H1 (cell line): ENCODE results near the gene MECP2. TPM values are rescaled to one million over a fixed set of nuclear protein-coding genes. Genes with fewer than 3 reads are reported as not detected.

Experiments used
- CTCF ChIA-PET: fragments of 300-600 bp; sonication (Branson Sonifier 250); formaldehyde crosslinking; loops from one replicate; lab custom pipeline; 2021; ENCODE audit not compliant: partially characterized antibody; lab: Charles Lee
- POLR2A ChIA-PET: fragments of 300-600 bp; sonication (Branson Sonifier 250); formaldehyde crosslinking; loops from one replicate; lab custom pipeline; 2021; ENCODE audit warnings: inconsistent platforms; ENCODE audit not compliant: partially characterized antibody; lab: Charles Lee
- DNase-seq, 2 experiments: peaks; one replicate each; pipeline versions ENCODE4 v3.0.0 to v3.0.0-alpha.2; 2010 to 2022; ENCODE audit warnings: low spot score in 2 of 2, low read depth in 1 of 2, mixed read lengths in 1 of 2
- FAIRE-seq: peaks from 2 replicates; lab custom pipeline; 2011; peaks lifted over from hg19 to GRCh38; lab: Jason Lieb, UNC
- H2AFZ ChIP-seq: 2 replicates; pipeline ENCODE4 v1.8.1; 2012; ENCODE audit warnings: low read length, inconsistent platforms
- H2AK5ac ChIP-seq: 2 replicates; pipeline ENCODE4 v1.6.1; 2013; ENCODE audit warnings: low read depth, low read length
- H2BK120ac ChIP-seq: replicated peaks from 2 replicates; pipeline ENCODE3; 2013; ENCODE audit warnings: low read depth, low read length, inconsistent platforms
- H2BK12ac ChIP-seq: 2 replicates; pipeline ENCODE4 v1.6.1; 2013; ENCODE audit warnings: low read depth, low read length
- H2BK15ac ChIP-seq: 2 replicates; pipeline ENCODE4 v1.6.1; 2013; ENCODE audit warnings: low read length
- H2BK20ac ChIP-seq: 2 replicates; pipeline ENCODE4 v1.6.1; 2013; ENCODE audit warnings: low read length
- H2BK5ac ChIP-seq: 2 replicates; pipeline ENCODE4 v1.6.1; 2013; ENCODE audit warnings: low read depth, low read length
- H3K14ac ChIP-seq: 2 replicates; pipeline ENCODE4 v1.6.1; 2013; ENCODE audit warnings: inconsistent platforms; ENCODE audit not compliant: insufficient read length
- H3K18ac ChIP-seq: 2 replicates; pipeline ENCODE4 v1.6.1; 2013; ENCODE audit warnings: low read length; ENCODE audit errors: extremely low read depth
- H3K23ac ChIP-seq: 2 replicates; pipeline ENCODE4 v1.6.1; 2013; ENCODE audit warnings: inconsistent platforms; ENCODE audit not compliant: insufficient read length
- H3K23me2 ChIP-seq: 2 replicates; pipeline ENCODE4 v1.6.1; 2013; ENCODE audit warnings: low read depth, low read length
- H3K27ac ChIP-seq: 2 replicates; pipeline ENCODE4 v1.6.1; 2011; ENCODE audit warnings: low read depth, low read length, inconsistent platforms
- H3K27me3 ChIP-seq, 4 experiments: replicated peaks in 1 of 4; 1 replicate in 1 of 4; 2 replicates in 3 of 4; pipeline versions ENCODE4 v1.6.1 to v1.8.1; 2011 to 2013; ENCODE audit warnings: low read length in 3 of 4, mild to moderate bottlenecking in 3 of 4, inconsistent platforms in 2 of 4, mixed read lengths in 2 of 4, moderate library complexity in 1 of 4; ENCODE audit not compliant: control insufficient read depth in 3 of 4, insufficient read depth in 3 of 4; ENCODE audit errors: extremely low read depth in 1 of 4
- H3K36me3 ChIP-seq, 4 experiments: 2 replicates each; pipeline versions ENCODE4 v1.6.1 to v1.8.1; 2011 to 2013; ENCODE audit warnings: mild to moderate bottlenecking in 4 of 4, low read length in 3 of 4, moderate library complexity in 2 of 4, control low read depth in 1 of 4, inconsistent platforms in 1 of 4; ENCODE audit not compliant: insufficient read depth in 4 of 4, control insufficient read depth in 2 of 4
- H3K4ac ChIP-seq: replicated peaks from 2 replicates; pipeline ENCODE3; 2013; ENCODE audit warnings: low read length, low read depth, mixed read lengths, inconsistent platforms; ENCODE audit not compliant: insufficient read length
- H3K4me1 ChIP-seq, 4 experiments: replicated peaks in 1 of 4; 1 replicate in 1 of 4; 2 replicates in 3 of 4; pipeline versions ENCODE4 v1.6.1 to v1.8.1; 2011 to 2013; ENCODE audit warnings: low read length in 3 of 4, inconsistent platforms in 2 of 4, mixed read lengths in 1 of 4; ENCODE audit not compliant: insufficient read depth in 4 of 4, control insufficient read depth in 3 of 4
- H3K4me2 ChIP-seq, 2 experiments: 2 replicates each; pipeline versions ENCODE4 v1.6.1 to v1.8.1; 2011 to 2013; ENCODE audit warnings: low read depth in 2 of 2, low read length in 2 of 2, control low read depth in 1 of 2, inconsistent platforms in 1 of 2, mild to moderate bottlenecking in 1 of 2; ENCODE audit not compliant: insufficient read depth in 1 of 2
- H3K4me3 ChIP-seq, 4 experiments: fragments of 200-600, 300-600 bp in 1 of 4; sonication (generic), shearing (Covaris generic), sonication (Bioruptor Twin) in 1 of 4; 2 replicates each; pipeline versions ENCODE4 v1.5.1 to v1.8.1; 2011 to 2016; ENCODE audit warnings: low read length in 4 of 4, low read depth in 3 of 4, control low read depth in 2 of 4, inconsistent platforms in 2 of 4, mild to moderate bottlenecking in 2 of 4, mixed read lengths in 1 of 4, moderate library complexity in 1 of 4; ENCODE audit not compliant: insufficient read depth in 2 of 4; ENCODE audit errors: extremely low read depth in 1 of 4
- H3K56ac ChIP-seq: replicated peaks from 2 replicates; pipeline ENCODE3; 2013; ENCODE audit warnings: low read depth, mild to moderate bottlenecking, mixed read lengths, low read length, inconsistent platforms; ENCODE audit not compliant: insufficient read length
- H3K79me1 ChIP-seq: 2 replicates; pipeline ENCODE4 v1.6.1; 2013; ENCODE audit warnings: low read depth, low read length, control low read depth
- H3K79me2 ChIP-seq, 2 experiments: 2 replicates each; pipeline versions ENCODE4 v1.6.1 to v1.8.1; 2012 to 2013; ENCODE audit warnings: low read length in 2 of 2, mild to moderate bottlenecking in 2 of 2, inconsistent platforms in 1 of 2; ENCODE audit not compliant: insufficient read depth in 2 of 2, control insufficient read depth in 1 of 2
- H3K9ac ChIP-seq, 4 experiments: replicated peaks in 1 of 4; 1 replicate in 1 of 4; 2 replicates in 3 of 4; pipeline versions ENCODE4 v1.6.1 to v1.8.1; 2011 to 2013; ENCODE audit warnings: low read depth in 3 of 4, low read length in 3 of 4, control low read depth in 2 of 4, mild to moderate bottlenecking in 2 of 4, moderate library complexity in 2 of 4, inconsistent platforms in 1 of 4; ENCODE audit errors: extremely low read depth in 1 of 4
- H3K9me3 ChIP-seq, 2 experiments: 2 replicates each; pipeline versions ENCODE4 v1.6.1 to v1.8.1; 2012 to 2013; ENCODE audit warnings: mild to moderate bottlenecking in 2 of 2, moderate library complexity in 2 of 2, control low read depth in 1 of 2, inconsistent platforms in 1 of 2, low read depth in 1 of 2, low read length in 1 of 2, mixed read lengths in 1 of 2; ENCODE audit not compliant: insufficient read depth in 2 of 2
- H4K20me1 ChIP-seq, 2 experiments: replicated peaks in 1 of 2; 2 replicates each; pipeline versions ENCODE3 to v1.8.1; 2011 to 2013; ENCODE audit warnings: inconsistent platforms in 2 of 2, low read length in 2 of 2, mild to moderate bottlenecking in 1 of 2; ENCODE audit not compliant: insufficient read depth in 2 of 2, control insufficient read depth in 1 of 2
- H4K5ac ChIP-seq: 2 replicates; pipeline ENCODE4 v1.6.1; 2013; ENCODE audit warnings: low read length, low read depth, mixed read lengths, inconsistent platforms; ENCODE audit not compliant: insufficient read length
- H4K8ac ChIP-seq: 2 replicates; pipeline ENCODE4 v1.8.0; 2013; ENCODE audit warnings: mild to moderate bottlenecking, moderate library complexity, low read length, inconsistent platforms; ENCODE audit not compliant: insufficient read depth; ENCODE audit errors: extremely low read depth
- H4K91ac ChIP-seq: replicated peaks from 2 replicates; pipeline ENCODE3; 2013; ENCODE audit warnings: low read length, mixed read lengths, inconsistent platforms; ENCODE audit not compliant: insufficient read length
- BACH1 ChIP-seq: IDR thresholded peaks from 2 replicates; pipeline ENCODE4 v1.6.1; 2012; ENCODE audit warnings: low read length, improper control_type of control experiment
- CBX8 ChIP-seq: fragments of 300-800, 300-1000 bp; sonication (generic); IDR thresholded peaks from 2 replicates; pipeline ENCODE4 v1.7.1; 2016; ENCODE audit warnings: low read depth, low read length, borderline replicate concordance
- NANOG ChIP-seq: IDR thresholded peaks from 2 replicates; pipeline ENCODE4 v1.6.1; 2011; ENCODE audit warnings: low read length, low read depth, mild to moderate bottlenecking, inconsistent platforms; ENCODE audit not compliant: insufficient read depth, poor library complexity, severe bottlenecking
- RXRA ChIP-seq: IDR thresholded peaks from 2 replicates; pipeline ENCODE4 v1.6.1; 2011; ENCODE audit warnings: low read depth, mild to moderate bottlenecking, low read length, moderate library complexity; ENCODE audit not compliant: insufficient read depth
- SIRT6 ChIP-seq: IDR thresholded peaks from one replicate; pipeline ENCODE4 v1.7.1; 2012; ENCODE audit warnings: low read length, inconsistent platforms
- SIX5 ChIP-seq: IDR thresholded peaks from 2 replicates; pipeline ENCODE4 v1.6.1; 2011; ENCODE audit warnings: mild to moderate bottlenecking, low read depth, low read length
- SP1 ChIP-seq: IDR thresholded peaks from 2 replicates; pipeline ENCODE4 v1.6.1; 2011; ENCODE audit warnings: low read depth, low read length
- SP4 ChIP-seq: IDR thresholded peaks from 2 replicates; pipeline ENCODE4 v1.6.1; 2012; ENCODE audit warnings: low read length, inconsistent platforms
- TCF12 ChIP-seq: IDR thresholded peaks from 2 replicates; pipeline ENCODE4 v1.6.1; 2011; ENCODE audit warnings: low read depth, mild to moderate bottlenecking, low read length
- ZNF274 ChIP-seq: IDR thresholded peaks from 2 replicates; pipeline ENCODE4 v1.7.0; 2012; ENCODE audit warnings: low read length, borderline replicate concordance; ENCODE audit errors: extremely low read depth
- WGBS, 2 experiments: shearing (Covaris generic) in 1 of 2; methylation state at CpG; one replicate each; pipeline versions ENCODE4 v1.1.6 to v1.1.7; 2013 to 2015; ENCODE audit warnings: low lambda C conversion rate in 2 of 2, mixed read lengths in 2 of 2, inconsistent platforms in 1 of 2, low coverage in 1 of 2, missing lambda C conversion rate in 1 of 2; ENCODE audit not compliant: insufficient replicate concordance in 2 of 2, insufficient coverage in 1 of 2, insufficient read length in 1 of 2; ENCODE audit errors: extremely low coverage in 1 of 2, missing lambda C conversion rate in 1 of 2; 5-methylcytosine and 5-hydroxymethylcytosine counted together
- polyA plus RNA-seq, 7 experiments: library from polyadenylated mRNA; depleted of rRNA in 3 of 7; stranded (reverse) in 5 of 7; unstranded in 2 of 7; fragments of >200 nt in 5 of 7; fragments of 200-250 nt in 2 of 7; gene quantifications; 1 replicate in 5 of 7; 2 replicates in 1 of 7; 4 replicates in 1 of 7; pipeline versions ENCODE4 v1.2.1 to v1.2.3, GENCODE V29; 2011 to 2013; ENCODE audit warnings: missing spikeins in 2 of 7, mixed read lengths in 2 of 7
- total RNA-seq: library from RNA; stranded (reverse); fragmentation: NEBNext Ultra II Directional; extraction: Animal tissue kit (Norgen Biotek cat#: 25700); gene quantifications from 2 replicates; pipeline ENCODE4 v1.2.1, GENCODE V29; 2021
- TF ChIP-seq, protein P1 (sequence below): IDR thresholded peaks from 2 replicates; pipeline ENCODE4 v1.6.1; 2012; ENCODE audit warnings: low read length, inconsistent platforms

The MECP2 gene
- total and polyA plus RNA-seq, 2 of the 8 experiments (the other 6 are each of a cell fraction or from before 2014, with no cell fraction given) = 5.0 to 32.4 TPM

DNA sequence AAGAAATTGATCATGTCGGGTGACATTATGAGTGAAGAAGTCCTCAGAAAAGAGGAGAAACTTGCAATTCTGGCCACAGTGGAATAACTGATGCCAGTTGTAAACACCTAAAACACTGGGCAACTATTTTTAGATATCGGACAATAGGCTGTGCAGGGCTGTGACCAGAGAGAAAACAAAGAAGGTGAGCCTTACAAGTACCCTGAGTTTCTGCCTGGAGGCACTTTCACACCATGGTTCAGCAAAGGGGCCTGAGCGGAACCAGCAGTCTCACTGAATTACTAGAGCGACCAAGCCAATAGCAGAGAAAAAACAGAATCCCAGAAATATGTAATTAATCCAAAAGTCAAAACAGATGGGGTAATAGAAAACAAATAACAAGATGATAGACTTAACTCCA, 89.0 kb downstream of the MECP2 start:
- Histone ChIP-seq H3K9me3 (no peaks in the 10 kb centered on the region), H4K8ac (no peak overlapping the region), H3K4ac (no peak overlapping the region), H2AK5ac (no peak overlapping the region), H3K4me2 (no peak overlapping the region), H3K79me1 (no peaks in the 10 kb centered on the region), H4K20me1 (no peaks in the 10 kb centered on the region), H2BK120ac (no peak overlapping the region), H3K27ac (no peak overlapping the region), H3K4me1 (peaks cover 0 to 3% (median under 1%) of the 10 kb centered on the region in 4 experiments; a peak in 1 of 7 replicates), H3K18ac (no peak overlapping the region), H3K4me3 (no peak overlapping the region), H4K5ac (no peak overlapping the region), H3K56ac (no peak overlapping the region), H2BK15ac (no peak overlapping the region), H3K79me2 (no peaks in the 10 kb centered on the region), H3K36me3 (no peaks in the 10 kb centered on the region; a peak in 1 of 8 replicates), H4K91ac (no peak overlapping the region), H2AFZ (no peak overlapping the region), H3K23me2 (no peaks in the 10 kb centered on the region), H2BK20ac (no peak overlapping the region), H3K9ac (no peak overlapping the region), H2BK5ac (no peak overlapping the region), H3K27me3 (no peaks in the 10 kb centered on the region), H3K23ac (no peak overlapping the region), H2BK12ac (no peak overlapping the region), H3K14ac (no peak overlapping the region)
- FAIRE-seq (no peak), DNase-seq (no peak)
- 71% methylated on average over 4 of the region's 4 CpGs; no CpG with 5 or more reads in 1 of the 2 experiments for WGBS, 2 experiments
- CTCF ChIA-PET = no interaction called here
- POLR2A ChIA-PET = no interaction called here
- TF ChIP-seq CBX8 (no peak), SP1 (no peak), SP4 (no peak), BACH1 (no peak), SIRT6 (no peak), NANOG (no peak), SIX5 (no peak), TCF12 (no peak), ZNF274 (no peak), RXRA (no peak)
- TF ChIP-seq, protein P1, sequence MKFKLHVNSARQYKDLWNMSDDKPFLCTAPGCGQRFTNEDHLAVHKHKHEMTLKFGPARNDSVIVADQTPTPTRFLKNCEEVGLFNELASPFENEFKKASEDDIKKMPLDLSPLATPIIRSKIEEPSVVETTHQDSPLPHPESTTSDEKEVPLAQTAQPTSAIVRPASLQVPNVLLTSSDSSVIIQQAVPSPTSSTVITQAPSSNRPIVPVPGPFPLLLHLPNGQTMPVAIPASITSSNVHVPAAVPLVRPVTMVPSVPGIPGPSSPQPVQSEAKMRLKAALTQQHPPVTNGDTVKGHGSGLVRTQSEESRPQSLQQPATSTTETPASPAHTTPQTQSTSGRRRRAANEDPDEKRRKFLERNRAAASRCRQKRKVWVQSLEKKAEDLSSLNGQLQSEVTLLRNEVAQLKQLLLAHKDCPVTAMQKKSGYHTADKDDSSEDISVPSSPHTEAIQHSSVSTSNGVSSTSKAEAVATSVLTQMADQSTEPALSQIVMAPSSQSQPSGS = no peak
